ENCODE data around the gene EEF1AKMT1. TPM values are rescaled to one million over a fixed set of nuclear protein-coding genes. Genes with fewer than 3 reads are reported as not detected.

Gene EEF1AKMT1
- total and polyA plus RNA-seq, 2 experiments from 2014 or later, result 3.2 to 7.6 TPM

DNA sequence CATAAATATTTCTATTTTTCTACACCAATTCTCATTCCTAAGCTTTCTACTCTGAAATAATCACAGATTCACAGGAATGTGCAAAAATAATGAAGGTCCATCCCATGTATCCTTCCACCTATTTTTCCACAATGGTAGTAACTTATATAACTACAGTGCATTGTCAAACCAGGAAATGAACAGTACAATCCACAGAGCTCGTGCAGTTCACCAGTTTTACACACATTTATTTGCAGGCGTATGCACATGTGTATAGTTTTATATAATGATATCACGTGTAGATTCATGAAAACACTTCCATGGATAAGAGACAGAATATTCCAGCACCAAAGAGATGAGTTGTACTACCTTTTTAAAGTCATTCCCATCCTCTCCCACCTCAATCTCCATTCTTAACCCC, 12.9 kb downstream of the EEF1AKMT1 start:
- peaks cover 6% of the 10 kb centered on the region for H3K27me3 Mint-ChIP-seq (ENCODE audit: insufficient read depth, low read depth, poor library complexity)
- Histone ChIP-seq H4K20me1 (replicated peaks; ENCODE audit: insufficient read depth) (no peaks in the 10 kb centered on the region), H3K79me2 (replicated peaks; ENCODE audit: insufficient read depth) (no peaks in the 10 kb centered on the region), H3K9me2 (ENCODE audit: insufficient read depth) (no peaks in the 10 kb centered on the region), H3K27ac (ENCODE audit: low read depth) (no peak overlapping the region), H3K36me3 (ENCODE audit: insufficient read depth) (no peaks in the 10 kb centered on the region), H3K4me1 (ENCODE audit: insufficient read depth) (peaks cover 7% of the 10 kb centered on the region; the same call in 1 of the 2 replicates), H3F3A (replicated peaks; ENCODE audit: low read depth) (no peaks in the 10 kb centered on the region), H3K4me3 (no peak overlapping the region), H3K27me3 (ENCODE audit: insufficient read depth) (no peaks in the 10 kb centered on the region), H3K4me2 (no peak overlapping the region), H2AFZ (no peak overlapping the region)
- H3K27ac Mint-ChIP-seq, result no peak overlapping the region
- DNase-seq (ENCODE audit: low spot score), result no peak
- H3K4me3 Mint-ChIP-seq, result no peak overlapping the region
- TF ChIP-seq STAT1 (IDR thresholded peaks at IDR 0.05; ENCODE audit: unreplicated experiment) (no peak), ZNF331 (CRISPR knock-in tag; IDR thresholded peaks at IDR 0.05; ENCODE audit: low read depth) (no peak), EZH2phosphoT487 (IDR thresholded peaks at IDR 0.05; ENCODE audit: unreplicated experiment) (no peak), POLR2AphosphoS5 (IDR thresholded peaks at IDR 0.05; ENCODE audit: low read depth) (no peak), JUNB (IDR thresholded peaks at IDR 0.05; ENCODE audit: unreplicated experiment) (no peak), CREB1 (CRISPR knock-in tag; IDR thresholded peaks at IDR 0.05; ENCODE audit: low read depth) (no peak), EZH2 (IDR thresholded peaks at IDR 0.05; ENCODE audit: low read depth, unreplicated experiment) (no peak), NANOG (IDR thresholded peaks at IDR 0.05; ENCODE audit: borderline replicate concordance) (no peak), ZNF114 (CRISPR knock-in tag; IDR thresholded peaks at IDR 0.05) (no peak)
- TF ChIP-seq, protein P1, sequence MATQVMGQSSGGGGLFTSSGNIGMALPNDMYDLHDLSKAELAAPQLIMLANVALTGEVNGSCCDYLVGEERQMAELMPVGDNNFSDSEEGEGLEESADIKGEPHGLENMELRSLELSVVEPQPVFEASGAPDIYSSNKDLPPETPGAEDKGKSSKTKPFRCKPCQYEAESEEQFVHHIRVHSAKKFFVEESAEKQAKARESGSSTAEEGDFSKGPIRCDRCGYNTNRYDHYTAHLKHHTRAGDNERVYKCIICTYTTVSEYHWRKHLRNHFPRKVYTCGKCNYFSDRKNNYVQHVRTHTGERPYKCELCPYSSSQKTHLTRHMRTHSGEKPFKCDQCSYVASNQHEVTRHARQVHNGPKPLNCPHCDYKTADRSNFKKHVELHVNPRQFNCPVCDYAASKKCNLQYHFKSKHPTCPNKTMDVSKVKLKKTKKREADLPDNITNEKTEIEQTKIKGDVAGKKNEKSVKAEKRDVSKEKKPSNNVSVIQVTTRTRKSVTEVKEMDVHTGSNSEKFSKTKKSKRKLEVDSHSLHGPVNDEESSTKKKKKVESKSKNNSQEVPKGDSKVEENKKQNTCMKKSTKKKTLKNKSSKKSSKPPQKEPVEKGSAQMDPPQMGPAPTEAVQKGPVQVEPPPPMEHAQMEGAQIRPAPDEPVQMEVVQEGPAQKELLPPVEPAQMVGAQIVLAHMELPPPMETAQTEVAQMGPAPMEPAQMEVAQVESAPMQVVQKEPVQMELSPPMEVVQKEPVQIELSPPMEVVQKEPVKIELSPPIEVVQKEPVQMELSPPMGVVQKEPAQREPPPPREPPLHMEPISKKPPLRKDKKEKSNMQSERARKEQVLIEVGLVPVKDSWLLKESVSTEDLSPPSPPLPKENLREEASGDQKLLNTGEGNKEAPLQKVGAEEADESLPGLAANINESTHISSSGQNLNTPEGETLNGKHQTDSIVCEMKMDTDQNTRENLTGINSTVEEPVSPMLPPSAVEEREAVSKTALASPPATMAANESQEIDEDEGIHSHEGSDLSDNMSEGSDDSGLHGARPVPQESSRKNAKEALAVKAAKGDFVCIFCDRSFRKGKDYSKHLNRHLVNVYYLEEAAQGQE (IDR thresholded peaks at IDR 0.05; ENCODE audit: unreplicated experiment), result no peak
- TF ChIP-seq, protein P2, sequence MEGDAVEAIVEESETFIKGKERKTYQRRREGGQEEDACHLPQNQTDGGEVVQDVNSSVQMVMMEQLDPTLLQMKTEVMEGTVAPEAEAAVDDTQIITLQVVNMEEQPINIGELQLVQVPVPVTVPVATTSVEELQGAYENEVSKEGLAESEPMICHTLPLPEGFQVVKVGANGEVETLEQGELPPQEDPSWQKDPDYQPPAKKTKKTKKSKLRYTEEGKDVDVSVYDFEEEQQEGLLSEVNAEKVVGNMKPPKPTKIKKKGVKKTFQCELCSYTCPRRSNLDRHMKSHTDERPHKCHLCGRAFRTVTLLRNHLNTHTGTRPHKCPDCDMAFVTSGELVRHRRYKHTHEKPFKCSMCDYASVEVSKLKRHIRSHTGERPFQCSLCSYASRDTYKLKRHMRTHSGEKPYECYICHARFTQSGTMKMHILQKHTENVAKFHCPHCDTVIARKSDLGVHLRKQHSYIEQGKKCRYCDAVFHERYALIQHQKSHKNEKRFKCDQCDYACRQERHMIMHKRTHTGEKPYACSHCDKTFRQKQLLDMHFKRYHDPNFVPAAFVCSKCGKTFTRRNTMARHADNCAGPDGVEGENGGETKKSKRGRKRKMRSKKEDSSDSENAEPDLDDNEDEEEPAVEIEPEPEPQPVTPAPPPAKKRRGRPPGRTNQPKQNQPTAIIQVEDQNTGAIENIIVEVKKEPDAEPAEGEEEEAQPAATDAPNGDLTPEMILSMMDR (conservative IDR thresholded peaks at IDR 0.05; ENCODE audit: low read depth in 2 of 2), result no peak
- TF ChIP-seq, protein P3, sequence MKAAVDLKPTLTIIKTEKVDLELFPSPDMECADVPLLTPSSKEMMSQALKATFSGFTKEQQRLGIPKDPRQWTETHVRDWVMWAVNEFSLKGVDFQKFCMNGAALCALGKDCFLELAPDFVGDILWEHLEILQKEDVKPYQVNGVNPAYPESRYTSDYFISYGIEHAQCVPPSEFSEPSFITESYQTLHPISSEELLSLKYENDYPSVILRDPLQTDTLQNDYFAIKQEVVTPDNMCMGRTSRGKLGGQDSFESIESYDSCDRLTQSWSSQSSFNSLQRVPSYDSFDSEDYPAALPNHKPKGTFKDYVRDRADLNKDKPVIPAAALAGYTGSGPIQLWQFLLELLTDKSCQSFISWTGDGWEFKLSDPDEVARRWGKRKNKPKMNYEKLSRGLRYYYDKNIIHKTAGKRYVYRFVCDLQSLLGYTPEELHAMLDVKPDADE (IDR thresholded peaks at IDR 0.05), result no peak
- TF ChIP-seq, protein P4, sequence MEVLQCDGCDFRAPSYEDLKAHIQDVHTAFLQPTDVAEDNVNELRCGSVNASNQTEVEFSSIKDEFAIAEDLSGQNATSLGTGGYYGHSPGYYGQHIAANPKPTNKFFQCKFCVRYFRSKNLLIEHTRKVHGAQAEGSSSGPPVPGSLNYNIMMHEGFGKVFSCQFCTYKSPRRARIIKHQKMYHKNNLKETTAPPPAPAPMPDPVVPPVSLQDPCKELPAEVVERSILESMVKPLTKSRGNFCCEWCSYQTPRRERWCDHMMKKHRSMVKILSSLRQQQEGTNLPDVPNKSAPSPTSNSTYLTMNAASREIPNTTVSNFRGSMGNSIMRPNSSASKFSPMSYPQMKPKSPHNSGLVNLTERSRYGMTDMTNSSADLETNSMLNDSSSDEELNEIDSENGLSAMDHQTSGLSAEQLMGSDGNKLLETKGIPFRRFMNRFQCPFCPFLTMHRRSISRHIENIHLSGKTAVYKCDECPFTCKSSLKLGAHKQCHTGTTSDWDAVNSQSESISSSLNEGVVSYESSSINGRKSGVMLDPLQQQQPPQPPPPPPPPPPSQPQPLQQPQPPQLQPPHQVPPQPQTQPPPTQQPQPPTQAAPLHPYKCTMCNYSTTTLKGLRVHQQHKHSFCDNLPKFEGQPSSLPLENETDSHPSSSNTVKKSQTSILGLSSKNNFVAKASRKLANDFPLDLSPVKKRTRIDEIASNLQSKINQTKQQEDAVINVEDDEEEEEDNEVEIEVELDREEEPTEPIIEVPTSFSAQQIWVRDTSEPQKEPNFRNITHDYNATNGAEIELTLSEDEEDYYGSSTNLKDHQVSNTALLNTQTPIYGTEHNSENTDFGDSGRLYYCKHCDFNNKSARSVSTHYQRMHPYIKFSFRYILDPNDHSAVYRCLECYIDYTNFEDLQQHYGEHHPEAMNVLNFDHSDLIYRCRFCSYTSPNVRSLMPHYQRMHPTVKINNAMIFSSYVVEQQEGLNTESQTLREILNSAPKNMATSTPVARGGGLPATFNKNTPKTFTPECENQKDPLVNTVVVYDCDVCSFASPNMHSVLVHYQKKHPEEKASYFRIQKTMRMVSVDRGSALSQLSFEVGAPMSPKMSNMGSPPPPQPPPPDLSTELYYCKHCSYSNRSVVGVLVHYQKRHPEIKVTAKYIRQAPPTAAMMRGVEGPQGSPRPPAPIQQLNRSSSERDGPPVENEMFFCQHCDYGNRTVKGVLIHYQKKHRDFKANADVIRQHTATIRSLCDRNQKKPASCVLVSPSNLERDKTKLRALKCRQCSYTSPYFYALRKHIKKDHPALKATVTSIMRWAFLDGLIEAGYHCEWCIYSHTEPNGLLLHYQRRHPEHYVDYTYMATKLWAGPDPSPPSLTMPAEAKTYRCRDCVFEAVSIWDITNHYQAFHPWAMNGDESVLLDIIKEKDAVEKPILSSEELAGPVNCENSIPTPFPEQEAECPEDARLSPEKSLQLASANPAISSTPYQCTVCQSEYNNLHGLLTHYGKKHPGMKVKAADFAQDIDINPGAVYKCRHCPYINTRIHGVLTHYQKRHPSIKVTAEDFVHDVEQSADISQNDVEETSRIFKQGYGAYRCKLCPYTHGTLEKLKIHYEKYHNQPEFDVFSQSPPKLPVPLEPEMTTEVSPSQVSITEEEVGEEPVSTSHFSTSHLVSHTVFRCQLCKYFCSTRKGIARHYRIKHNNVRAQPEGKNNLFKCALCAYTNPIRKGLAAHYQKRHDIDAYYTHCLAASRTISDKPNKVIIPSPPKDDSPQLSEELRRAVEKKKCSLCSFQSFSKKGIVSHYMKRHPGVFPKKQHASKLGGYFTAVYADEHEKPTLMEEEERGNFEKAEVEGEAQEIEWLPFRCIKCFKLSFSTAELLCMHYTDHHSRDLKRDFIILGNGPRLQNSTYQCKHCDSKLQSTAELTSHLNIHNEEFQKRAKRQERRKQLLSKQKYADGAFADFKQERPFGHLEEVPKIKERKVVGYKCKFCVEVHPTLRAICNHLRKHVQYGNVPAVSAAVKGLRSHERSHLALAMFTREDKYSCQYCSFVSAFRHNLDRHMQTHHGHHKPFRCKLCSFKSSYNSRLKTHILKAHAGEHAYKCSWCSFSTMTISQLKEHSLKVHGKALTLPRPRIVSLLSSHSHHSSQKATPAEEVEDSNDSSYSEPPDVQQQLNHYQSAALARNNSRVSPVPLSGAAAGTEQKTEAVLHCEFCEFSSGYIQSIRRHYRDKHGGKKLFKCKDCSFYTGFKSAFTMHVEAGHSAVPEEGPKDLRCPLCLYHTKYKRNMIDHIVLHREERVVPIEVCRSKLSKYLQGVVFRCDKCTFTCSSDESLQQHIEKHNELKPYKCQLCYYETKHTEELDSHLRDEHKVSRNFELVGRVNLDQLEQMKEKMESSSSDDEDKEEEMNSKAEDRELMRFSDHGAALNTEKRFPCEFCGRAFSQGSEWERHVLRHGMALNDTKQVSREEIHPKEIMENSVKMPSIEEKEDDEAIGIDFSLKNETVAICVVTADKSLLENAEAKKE (CRISPR knock-in tag; IDR thresholded peaks at IDR 0.05), result no peak
- H3K36me3 Mint-ChIP-seq (ENCODE audit: low read depth), result peaks cover 15% of the 10 kb centered on the region; the same call in 2 of the 3 replicates
- peaks cover 7% of the 10 kb centered on the region for H3K4me1 Mint-ChIP-seq
- H3K9me3 Mint-ChIP-seq, result peaks cover 18% of the 10 kb centered on the region; the same call in 2 of the 3 replicates
- ATAC-seq, result no peak

Measured in GM23338 (cell line).